OCI-LY1 (cell line): ENCODE data around the gene SULT1E1.

Experiments
- H2AFZ ChIP-seq: fragments of 200-600 bp; sonication (generic), shearing (Covaris generic); 2 replicates; pipeline ENCODE4 v1.6.0; 2014; ENCODE audit warnings: antibody characterized with exemption, mild to moderate bottlenecking, low read length
- H3F3A ChIP-seq: fragments of 200-600 bp; sonication (generic), shearing (Covaris generic); 2 replicates; pipeline ENCODE4 v1.6.0; 2014; ENCODE audit warnings: mild to moderate bottlenecking, antibody characterized with exemption, low read length, moderate library complexity; ENCODE audit not compliant: insufficient read depth
- H3K27ac ChIP-seq: fragments of 200-600 bp; sonication (generic); 2 replicates; pipeline ENCODE4 v1.5.1; 2014; ENCODE audit warnings: low read length, mixed run types, mild to moderate bottlenecking, low read depth; ENCODE audit not compliant: poor library complexity, severe bottlenecking
- H3K27me3 ChIP-seq: fragments of 200-600 bp; sonication (generic); 2 replicates; pipeline ENCODE4 v1.6.0; 2014; ENCODE audit warnings: antibody characterized with exemption, mild to moderate bottlenecking, low read length, moderate library complexity; ENCODE audit not compliant: insufficient read depth
- H3K36me3 ChIP-seq: fragments of 200-600 bp; sonication (generic); 2 replicates; pipeline ENCODE4 v1.6.1; 2014; ENCODE audit warnings: mild to moderate bottlenecking, antibody characterized with exemption, low read length, moderate library complexity, mixed read lengths; ENCODE audit not compliant: insufficient read depth
- H3K4me1 ChIP-seq: fragments of 200-600 bp; sonication (generic); 2 replicates; pipeline ENCODE4 v1.5.1; 2014; ENCODE audit warnings: mild to moderate bottlenecking, low read length, moderate library complexity; ENCODE audit not compliant: insufficient read depth, severe bottlenecking
- H3K4me2 ChIP-seq: fragments of 200-600 bp; sonication (generic), shearing (Covaris generic); 2 replicates; pipeline ENCODE4 v1.6.1; 2014; ENCODE audit warnings: low read length
- H3K4me3 ChIP-seq: fragments of 200-600 bp; sonication (generic); 2 replicates; pipeline ENCODE4 v1.5.1; 2014; ENCODE audit warnings: low read length, low read depth, mild to moderate bottlenecking, mixed read lengths; ENCODE audit not compliant: poor library complexity, severe bottlenecking
- H3K79me2 ChIP-seq: fragments of 200-600 bp; shearing (Covaris generic); 2 replicates; pipeline ENCODE4 v1.6.1; 2016; ENCODE audit warnings: mixed run types, low read length, mixed read lengths; ENCODE audit not compliant: insufficient read depth
- H3K9ac ChIP-seq: fragments of 200-600 bp; sonication (generic), shearing (Covaris generic); 2 replicates; pipeline ENCODE4 v1.6.1; 2014; ENCODE audit warnings: mild to moderate bottlenecking, low read length, mixed read lengths
- H3K9me2 ChIP-seq: fragments of 200-600 bp; sonication (generic), shearing (Covaris generic); 2 replicates; pipeline ENCODE4 v1.6.1; 2014; ENCODE audit warnings: low read depth, mild to moderate bottlenecking, low read length, mixed read lengths
- H3K9me3 ChIP-seq: fragments of 200-600 bp; shearing (Covaris generic); 2 replicates; pipeline ENCODE4 v1.6.1; 2014; ENCODE audit warnings: low read length, mixed read lengths
- H4K20me1 ChIP-seq: fragments of 200-600 bp; sonication (generic), shearing (Covaris generic); 2 replicates; pipeline ENCODE4 v1.6.0; 2016; ENCODE audit warnings: mild to moderate bottlenecking, low read length; ENCODE audit not compliant: insufficient read depth
- EZH2 ChIP-seq: fragments of 200-600 bp; sonication (generic), shearing (Covaris generic); IDR thresholded peaks from 2 replicates; pipeline ENCODE4 v1.8.0; 2017; ENCODE audit warnings: borderline replicate concordance, mixed run types, mild to moderate bottlenecking, antibody characterized with exemption, low read length, moderate library complexity, mixed read lengths
- TF ChIP-seq, protein P1 (sequence below): fragments of 200-600 bp; sonication (generic), shearing (Covaris generic); IDR thresholded peaks from 2 replicates; pipeline ENCODE4 v1.5.1; 2017; ENCODE audit warnings: mild to moderate bottlenecking, antibody characterized with exemption, low read length, moderate library complexity, mixed read lengths

Gene SULT1E1

DNA sequence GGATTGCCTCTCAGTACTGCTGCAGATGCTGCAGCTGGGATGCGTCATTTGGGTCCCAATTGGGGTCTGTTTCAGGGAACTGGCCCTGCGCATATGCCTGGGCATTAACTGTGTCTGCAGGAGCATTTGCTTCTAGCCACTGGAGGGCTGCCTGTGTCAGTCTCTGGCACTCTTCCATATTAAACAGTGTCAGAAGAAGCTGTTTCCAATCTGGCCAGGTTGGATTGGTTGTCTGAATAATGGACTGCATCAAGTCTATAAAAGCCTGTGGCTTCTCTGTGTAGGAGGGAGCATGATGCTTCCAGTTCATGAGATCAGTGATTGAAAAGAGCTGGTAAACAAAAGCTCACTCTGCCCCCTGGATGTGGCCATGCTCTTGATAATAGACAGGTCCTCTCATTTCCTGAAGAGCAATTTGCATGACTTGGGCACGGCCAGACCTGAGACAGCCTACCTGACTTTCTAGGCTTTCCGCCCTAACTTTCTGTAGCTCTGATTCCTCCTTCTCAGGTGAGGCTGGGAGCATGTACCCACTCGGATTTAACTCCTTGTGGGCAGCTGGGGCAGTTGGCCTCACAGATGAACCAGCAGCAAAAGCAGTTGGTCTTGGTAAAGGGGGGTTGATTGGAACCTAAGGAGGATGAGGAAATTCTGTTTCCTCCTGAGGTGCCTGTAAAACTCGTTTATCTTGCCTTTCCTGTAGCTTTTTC lies 29.2 kb downstream of the SULT1E1 start:
- no peak overlapping the region for H3K27ac ChIP-seq
- H3K36me3 ChIP-seq, result no peaks in the 10 kb centered on the region
- no peak overlapping the region for H3K4me2 ChIP-seq
- H4K20me1 ChIP-seq, result no peaks in the 10 kb centered on the region
- H3K9ac ChIP-seq, result no peak overlapping the region
- H3F3A ChIP-seq, result no peaks in the 10 kb centered on the region
- no peaks in the 10 kb centered on the region for H3K27me3 ChIP-seq
- no peak overlapping the region for H3K4me3 ChIP-seq
- H3K4me1 ChIP-seq, result no peaks in the 10 kb centered on the region
- H3K79me2 ChIP-seq, result no peaks in the 10 kb centered on the region
- no peaks in the 10 kb centered on the region for H3K9me3 ChIP-seq
- no peaks in the 10 kb centered on the region for H3K9me2 ChIP-seq
- H2AFZ ChIP-seq, result no peak overlapping the region
- TF ChIP-seq EZH2, result no peak
- TF ChIP-seq, protein P1, sequence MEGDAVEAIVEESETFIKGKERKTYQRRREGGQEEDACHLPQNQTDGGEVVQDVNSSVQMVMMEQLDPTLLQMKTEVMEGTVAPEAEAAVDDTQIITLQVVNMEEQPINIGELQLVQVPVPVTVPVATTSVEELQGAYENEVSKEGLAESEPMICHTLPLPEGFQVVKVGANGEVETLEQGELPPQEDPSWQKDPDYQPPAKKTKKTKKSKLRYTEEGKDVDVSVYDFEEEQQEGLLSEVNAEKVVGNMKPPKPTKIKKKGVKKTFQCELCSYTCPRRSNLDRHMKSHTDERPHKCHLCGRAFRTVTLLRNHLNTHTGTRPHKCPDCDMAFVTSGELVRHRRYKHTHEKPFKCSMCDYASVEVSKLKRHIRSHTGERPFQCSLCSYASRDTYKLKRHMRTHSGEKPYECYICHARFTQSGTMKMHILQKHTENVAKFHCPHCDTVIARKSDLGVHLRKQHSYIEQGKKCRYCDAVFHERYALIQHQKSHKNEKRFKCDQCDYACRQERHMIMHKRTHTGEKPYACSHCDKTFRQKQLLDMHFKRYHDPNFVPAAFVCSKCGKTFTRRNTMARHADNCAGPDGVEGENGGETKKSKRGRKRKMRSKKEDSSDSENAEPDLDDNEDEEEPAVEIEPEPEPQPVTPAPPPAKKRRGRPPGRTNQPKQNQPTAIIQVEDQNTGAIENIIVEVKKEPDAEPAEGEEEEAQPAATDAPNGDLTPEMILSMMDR, result no peak

DNA sequence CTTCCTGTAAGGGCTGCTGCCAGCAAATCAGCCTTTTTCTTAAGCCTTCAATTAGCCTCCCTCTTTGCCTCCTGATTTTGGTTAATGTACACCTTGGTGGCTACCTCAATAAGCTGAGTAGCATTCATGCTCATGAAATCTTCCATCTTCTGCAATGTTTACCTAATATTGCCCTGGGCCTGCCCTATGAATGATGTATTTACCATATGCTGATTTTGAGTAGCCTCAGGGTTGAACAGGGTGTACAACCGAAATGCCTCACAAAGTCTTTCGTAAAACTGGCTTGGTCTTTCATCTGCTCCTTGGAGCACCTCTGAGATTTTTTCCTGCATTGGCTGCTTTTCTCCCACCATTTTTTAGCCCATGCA lies 29.8 kb downstream of the SULT1E1 start:
- no peak overlapping the region for H2AFZ ChIP-seq
- H3K27me3 ChIP-seq, result no peaks in the 10 kb centered on the region
- no peak for TF ChIP-seq EZH2
- TF ChIP-seq, protein P1, result no peak
- H3K4me2 ChIP-seq, result no peak overlapping the region
- H3K9ac ChIP-seq, result no peak overlapping the region
- no peaks in the 10 kb centered on the region for H3F3A ChIP-seq
- H4K20me1 ChIP-seq, result no peaks in the 10 kb centered on the region
- no peaks in the 10 kb centered on the region for H3K36me3 ChIP-seq
- no peak overlapping the region for H3K4me3 ChIP-seq
- no peaks in the 10 kb centered on the region for H3K4me1 ChIP-seq
- no peaks in the 10 kb centered on the region for H3K79me2 ChIP-seq
- H3K9me2 ChIP-seq, result no peaks in the 10 kb centered on the region
- H3K9me3 ChIP-seq, result no peaks in the 10 kb centered on the region
- no peak overlapping the region for H3K27ac ChIP-seq

DNA sequence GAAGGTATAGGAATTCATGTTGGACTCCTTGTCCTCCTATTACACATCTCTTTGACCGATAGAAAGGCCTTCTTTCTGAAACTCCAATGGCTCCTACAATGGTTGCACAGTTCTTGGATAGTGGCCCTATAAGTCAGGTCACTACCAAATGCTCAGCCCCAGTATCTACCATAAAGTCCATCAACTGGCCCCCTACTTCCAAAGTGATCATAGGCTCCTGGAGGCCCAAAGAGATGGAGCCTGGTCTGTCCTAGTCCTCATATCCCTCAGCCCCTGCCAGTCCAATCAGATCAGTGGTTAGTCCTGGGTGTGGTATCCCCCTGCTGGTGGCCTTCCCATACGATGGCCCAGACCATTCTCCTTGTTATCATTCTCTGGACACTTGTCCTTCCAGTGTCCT lies 30.3 kb downstream of the SULT1E1 start:
- no peaks in the 10 kb centered on the region for H3K36me3 ChIP-seq
- H4K20me1 ChIP-seq, result no peaks in the 10 kb centered on the region
- H3K79me2 ChIP-seq, result no peaks in the 10 kb centered on the region
- no peak overlapping the region for H3K4me3 ChIP-seq
- no peak overlapping the region for H3K27ac ChIP-seq
- H3K4me2 ChIP-seq, result no peak overlapping the region
- H3K9me2 ChIP-seq, result no peaks in the 10 kb centered on the region
- H3F3A ChIP-seq, result no peaks in the 10 kb centered on the region
- no peaks in the 10 kb centered on the region for H3K9me3 ChIP-seq
- H3K4me1 ChIP-seq, result no peaks in the 10 kb centered on the region
- no peaks in the 10 kb centered on the region for H3K27me3 ChIP-seq
- TF ChIP-seq, protein P1, result no peak
- TF ChIP-seq EZH2, result no peak
- H3K9ac ChIP-seq, result no peak overlapping the region
- H2AFZ ChIP-seq, result no peak overlapping the region
